ENCODE results near the gene CRYL1.

CRYL1 gene

GRCh38 chr13:20503088-20504083 is 22.3 kb downstream of the CRYL1 start:
- no peak for DNase-seq (ENCODE audit: low read depth)
- no peak overlapping the region for H3K4me3 ChIP-seq (ENCODE audit: low read length)
- TF ChIP-seq CTCF (IDR thresholded peaks at IDR 0.05; ENCODE audit: insufficient read depth, low read depth, low read length, missing control alignments): no peak

GRCh38 chr13:20501592-20501991 is 24.1 kb downstream of the CRYL1 start:
- TF ChIP-seq CTCF (IDR thresholded peaks at IDR 0.05; ENCODE audit: insufficient read depth, low read depth, low read length, missing control alignments): no peak
- no peak for DNase-seq (ENCODE audit: low read depth)
- H3K4me3 ChIP-seq (ENCODE audit: low read length): no peak overlapping the region

GRCh38 chr13:20501120-20501519 is 24.5 kb downstream of the CRYL1 start:
- no peak overlapping the region for H3K4me3 ChIP-seq (ENCODE audit: low read length)
- TF ChIP-seq CTCF (IDR thresholded peaks at IDR 0.05; ENCODE audit: insufficient read depth, low read depth, low read length, missing control alignments): no peak
- DNase-seq (ENCODE audit: low read depth): no peak

- TF ChIP-seq CTCF (IDR thresholded peaks at IDR 0.05; ENCODE audit: insufficient read depth, low read depth, low read length, missing control alignments): no peak
- no peak for DNase-seq (ENCODE audit: low read depth)
- H3K4me3 ChIP-seq (ENCODE audit: low read length): no peak overlapping the region
These were observed 25.7 kb downstream of the CRYL1 start for GRCh38 chr13:20499986-20500385.

GRCh38 chr13:20498659-20499058 is 27.0 kb downstream of the CRYL1 start:
- no peak for DNase-seq (ENCODE audit: low read depth)
- H3K4me3 ChIP-seq (ENCODE audit: low read length): no peak overlapping the region
- TF ChIP-seq CTCF (IDR thresholded peaks at IDR 0.05; ENCODE audit: insufficient read depth, low read depth, low read length, missing control alignments): no peak

GRCh38 chr13:20498129-20498528 is 27.5 kb downstream of the CRYL1 start:
- TF ChIP-seq CTCF (IDR thresholded peaks at IDR 0.05; ENCODE audit: insufficient read depth, low read depth, low read length, missing control alignments): no peak
- no peak for DNase-seq (ENCODE audit: low read depth)
- H3K4me3 ChIP-seq (ENCODE audit: low read length): no peak overlapping the region

Data from epithelial cell of esophagus (primary cell).